GM12878 (cell line): Measurements from ENCODE around the gene HESX1. TPM values are rescaled to one million over a fixed set of nuclear protein-coding genes. Genes with fewer than 3 reads are reported as not detected.

Experiments
- ATAC-seq: fragments of 200-7000 bp; cut with Tn5 transposase; 3 replicates; pipeline ENCODE4 v1.9.1; 2020; ENCODE audit warnings: mild to moderate bottlenecking, moderate library complexity
- BruUV-seq: library from RNA; stranded (reverse); fragments of 400-500 nt; replicated peaks from 2 replicates; lab custom pipeline; 2021; lab: Mats Ljungman, UMichigan
- CTCF ChIA-PET: fragments of 300-600 bp; sonication (Branson Sonifier 250); formaldehyde crosslinking; extraction: SDS; loops from one replicate; lab custom pipeline; 2021; ENCODE audit warnings: inconsistent platforms; lab: Yijun Ruan, JAX
- POLR2A ChIA-PET: fragments of 350-600 bp; formaldehyde crosslinking; extraction: SDS; loops from one replicate; lab custom pipeline; 2021; ENCODE audit warnings: inconsistent platforms; lab: Charles Lee
- RAD21 ChIA-PET: fragments of 300-600 bp; sonication (Branson Sonifier 250); formaldehyde crosslinking; loops from one replicate; lab custom pipeline; 2023; ENCODE audit warnings: antibody characterized with exemption; ENCODE audit not compliant: unreplicated experiment; lab: Charles Lee
- SMC1A ChIA-PET: fragments of 300-600 bp; sonication (Branson Sonifier 250); formaldehyde crosslinking; loops from one replicate; lab custom pipeline; 2023; ENCODE audit not compliant: unreplicated experiment, uncharacterized antibody; lab: Charles Lee
- DNase-seq: peaks from one replicate; pipeline ENCODE4 v3.0.0-alpha.2; 2011; ENCODE audit warnings: low read depth, low spot score
- FAIRE-seq: peaks from 3 replicates; lab custom pipeline; 2011; peaks lifted over from hg19 to GRCh38; lab: Jason Lieb, UNC
- H2AFZ ChIP-seq: 2 replicates; pipeline ENCODE4 v1.6.0; 2011; ENCODE audit warnings: low read depth, low read length, control low read depth; ENCODE audit not compliant: control insufficient read depth
- H3K27ac ChIP-seq: 2 replicates; pipeline ENCODE4 v1.5.1; 2011; ENCODE audit warnings: control low read depth; ENCODE audit not compliant: control insufficient read depth, insufficient read depth
- H3K27me3 ChIP-seq, 2 experiments: replicated peaks in 1 of 2; 2 replicates each; pipeline versions ENCODE4 v1.6.0 to v1.6.1; 2011; ENCODE audit warnings: low read length in 1 of 2; ENCODE audit not compliant: control insufficient read depth in 2 of 2, insufficient read depth in 2 of 2
- H3K36me3 ChIP-seq, 2 experiments: 2 replicates each; pipeline ENCODE4 v1.5.1; 2011; ENCODE audit warnings: low read length in 1 of 2; ENCODE audit not compliant: control insufficient read depth in 2 of 2, insufficient read depth in 2 of 2
- H3K4me1 ChIP-seq: 2 replicates; pipeline ENCODE4 v1.6.1; 2011; ENCODE audit warnings: mild to moderate bottlenecking, low read length, moderate library complexity, mixed read lengths; ENCODE audit not compliant: control insufficient read depth, insufficient read depth
- H3K4me2 ChIP-seq: 2 replicates; pipeline ENCODE4 v1.6.0; 2011; ENCODE audit warnings: control low read depth; ENCODE audit not compliant: control insufficient read depth, insufficient read depth
- H3K4me3 ChIP-seq: fragments of 200-600 bp; sonication (generic); 2 replicates; pipeline ENCODE4 v1.5.1; 2016
- H3K79me2 ChIP-seq: 2 replicates; pipeline ENCODE4 v1.6.0; 2011; ENCODE audit warnings: low read length; ENCODE audit not compliant: control insufficient read depth, insufficient read depth
- H3K9ac ChIP-seq: 2 replicates; pipeline ENCODE4 v1.8.0; 2011; ENCODE audit warnings: low read length, control low read depth, mixed read lengths; ENCODE audit not compliant: control insufficient read depth, insufficient read depth
- H3K9me3 ChIP-seq: replicated peaks from 3 replicates; pipeline ENCODE4 v1.5.1; 2011; ENCODE audit warnings: mild to moderate bottlenecking, low read length; ENCODE audit not compliant: control insufficient read depth, insufficient read depth
- H4K20me1 ChIP-seq: 2 replicates; pipeline ENCODE4 v1.6.0; 2011; ENCODE audit not compliant: control insufficient read depth, insufficient read depth
- CTCF ChIP-seq, 3 experiments: IDR thresholded peaks in 2 of 3; conservative IDR thresholded peaks in 1 of 3; 2 replicates each; pipeline ENCODE4 v1.5.1; 2011; ENCODE audit warnings: low read depth in 3 of 3, low read length in 3 of 3, mild to moderate bottlenecking in 3 of 3, control low read depth in 2 of 3, moderate library complexity in 2 of 3, inconsistent platforms in 1 of 3, mixed read lengths in 1 of 3; ENCODE audit not compliant: control insufficient read depth in 2 of 3, insufficient read depth in 1 of 3; ENCODE audit errors: extremely low read depth in 1 of 3
- NFYA ChIP-seq: IDR thresholded peaks from 2 replicates; pipeline ENCODE4 v1.6.1; 2011; ENCODE audit warnings: low read depth, mild to moderate bottlenecking, low read length, improper control_type of control experiment, borderline replicate concordance
- NR2F1 ChIP-seq: fragments of 450-650 bp; conservative IDR thresholded peaks from 2 replicates; pipeline ENCODE4 v1.6.1; 2017; ENCODE audit warnings: mild to moderate bottlenecking
- RAD21 ChIP-seq: IDR thresholded peaks from 2 replicates; pipeline ENCODE4 v1.6.1; 2011; ENCODE audit warnings: mild to moderate bottlenecking, low read depth, low read length, moderate library complexity; ENCODE audit not compliant: insufficient read depth
- RELA ChIP-seq: fragments of 450-650 bp; IDR thresholded peaks from 2 replicates; pipeline ENCODE4 v1.8.0; 2014; ENCODE audit warnings: borderline replicate concordance; ENCODE audit not compliant: partially characterized antibody
- SMC3 ChIP-seq: IDR thresholded peaks from 2 replicates; pipeline ENCODE4 v1.6.1; 2011; ENCODE audit warnings: low read length, improper control_type of control experiment, borderline replicate concordance
- WGBS: methylation state at CpG from one replicate; pipeline ENCODE4 v1.1.6; 2016; ENCODE audit warnings: low lambda C conversion rate; ENCODE audit not compliant: insufficient replicate concordance, insufficient coverage; ENCODE audit errors: missing lambda C conversion rate; 5-methylcytosine and 5-hydroxymethylcytosine counted together
- in situ Hi-C: fragments of 300-500 bp; cut with MboI; formaldehyde crosslinking; loops from 9 replicates; pipeline ENCODE4 v1.14.3; 2018; ENCODE audit warnings: mixed read lengths
- intact Hi-C: fragments of 100-400 bp; cut with micrococcal nuclease; formaldehyde crosslinking; loops from one replicate; pipeline ENCODE4 v1.14.2; 2022; ENCODE audit not compliant: unreplicated experiment
- polyA plus RNA-seq, 11 experiments: library from polyadenylated mRNA; depleted of rRNA in 4 of 11; unstranded in 6 of 11; stranded (reverse) in 5 of 11; fragments of >200 nt; fragmentation: Nextera tagmentation in 4 of 11; fragmentation: Illumina TruSeq in 1 of 11; extraction: Ambion mirVana in 4 of 11; extraction: Trizol in 1 of 11; gene quantifications; 1 replicate in 1 of 11; 2 replicates in 10 of 11; pipeline versions ENCODE4 v1.2.1 to v1.2.3, GENCODE V29; 2011 to 2016; ENCODE audit warnings: inconsistent platforms in 2 of 11, missing spikeins in 2 of 11, low read depth in 1 of 11
- total RNA-seq, 4 experiments: library from RNA; depleted of rRNA in 3 of 4; stranded (reverse); fragments of >200 nt in 3 of 4; fragmentation: Illumina TruSeq in 1 of 4; extraction: Trizol in 1 of 4; gene quantifications; 2 replicates each; pipeline versions ENCODE4 v1.2.1 to v1.2.3, GENCODE V29; 2013 to 2021

The HESX1 gene
- total and polyA plus RNA-seq, 10 of the 15 experiments (the other 5 are each of a cell fraction or from before 2014, with no cell fraction given): 2.5 to 5.9 (median 4.3) TPM

GRCh38 chr3:57184526-57184925, 15.3 kb downstream of the HESX1 start (continued):
- no peak for TF ChIP-seq NFYA
- TF ChIP-seq NR2F1: no peak

GRCh38 chr3:57179580-57180410, 20.0 kb downstream of the HESX1 start:
- ChIA-PET SMC1A (interaction anchor here (0.6 to 1.8 kb wide), 10 partner anchors 10 to 953 kb away, joined by 3 to 8 read pairs (median 3); no protein-coding TSS in a partner anchor), RAD21 (interaction anchor here (0.7 to 1.6 kb wide), 11 partner anchors 9 to 673 kb away, joined by 3 to 8 read pairs (median 3); no protein-coding TSS in a partner anchor)
- H3K4me1 ChIP-seq: no peaks in the 10 kb centered on the region
- no peaks in the 10 kb centered on the region for H3K27me3 ChIP-seq
- intact Hi-C loops: loop anchor here (10.0 kb wide), 2 partner anchors 215 to 385 kb away; no protein-coding TSS in a partner anchor
- no TSS peak for BruUV-seq
- no peaks in the 10 kb centered on the region for H4K20me1 ChIP-seq
- no peak overlapping the region for H3K9ac ChIP-seq
- DNase-seq: no peak
- in situ Hi-C loops: no loop called here
- TF ChIP-seq CTCF (IDR thresholded peaks at IDR 0.05 in 2 of 3, conservative IDR thresholded peaks at IDR 0.05 in 1 of 3; ENCODE audit: control insufficient read depth in 2 of 3, extremely low read depth in 1 of 3, insufficient read depth in 1 of 3, low read depth in 3 of 3, low read length in 3 of 3) (peak; percentile 50 to 62 (median 57)), SMC3 (peak; percentile 49; the same call in 1 of the 2 replicates), RELA (no peak), RAD21 (peak; percentile 79)
- TF ChIP-seq, all 136 proteins: peak for 3
- 44% methylated on average over 5 of the region's 5 CpGs for WGBS
- Histone ChIP-seq H3K9me3 (no peaks in the 10 kb centered on the region), H2AFZ (no peak overlapping the region), H3K79me2 (no peaks in the 10 kb centered on the region), H3K36me3 (no peaks in the 10 kb centered on the region), H3K4me2 (no peak overlapping the region), H3K27ac (no peak overlapping the region), H3K4me3 (no peak overlapping the region)
- FAIRE-seq (no peak), ATAC-seq (peak; percentile 82)
- ChIA-PET POLR2A (interaction anchor here (0.6 kb wide), 1 partner anchor 686 kb away, joined by 3 read pairs; no protein-coding TSS in a partner anchor), CTCF (interaction anchor here (0.5 to 2.5 kb wide), 20 partner anchors 9 to 673 kb away, joined by 3 to 8 read pairs (median 3); partner anchors contain the start of gene APPL1)
